DOHH2 (cell line): ENCODE measurements around the gene SLFNL1.

ENCODE experiments used
- H3F3A ChIP-seq: fragments of 200-600 bp; sonication (generic), shearing (Covaris generic); 2 replicates; pipeline ENCODE4 v1.6.0; 2016; ENCODE audit warnings: antibody characterized with exemption, mild to moderate bottlenecking; ENCODE audit not compliant: control insufficient read depth, insufficient read depth
- H3K27ac ChIP-seq: fragments of 200-600 bp; sonication (generic); 2 replicates; pipeline ENCODE4 v1.5.1; 2014; ENCODE audit warnings: low read depth, mild to moderate bottlenecking, low read length, moderate library complexity
- H3K27me3 ChIP-seq: fragments of 200-600 bp; sonication (generic); 2 replicates; pipeline ENCODE4 v1.6.1; 2014; ENCODE audit warnings: mild to moderate bottlenecking, low read length, mixed read lengths; ENCODE audit not compliant: control insufficient read depth
- H3K36me3 ChIP-seq: fragments of 200-600 bp; sonication (generic); 2 replicates; pipeline ENCODE4 v1.6.1; 2014; ENCODE audit warnings: mild to moderate bottlenecking, low read length, moderate library complexity, mixed read lengths; ENCODE audit not compliant: control insufficient read depth
- H3K4me1 ChIP-seq: fragments of 200-600 bp; sonication (generic); 2 replicates; pipeline ENCODE4 v1.6.1; 2014; ENCODE audit warnings: mild to moderate bottlenecking, low read length, mixed read lengths; ENCODE audit not compliant: control insufficient read depth
- H3K4me2 ChIP-seq: fragments of 200-600 bp; sonication (generic); 2 replicates; pipeline ENCODE4 v1.6.0; 2014; ENCODE audit warnings: mild to moderate bottlenecking, low read length, moderate library complexity
- H3K4me3 ChIP-seq: fragments of 200-600 bp; sonication (generic); 2 replicates; pipeline ENCODE4 v1.5.1; 2014; ENCODE audit warnings: mild to moderate bottlenecking, low read length, mixed read lengths
- H3K79me2 ChIP-seq: fragments of 200-600 bp; sonication (generic); 2 replicates; pipeline ENCODE4 v1.6.1; 2014; ENCODE audit warnings: mild to moderate bottlenecking, low read length, mixed read lengths; ENCODE audit not compliant: control insufficient read depth
- H3K9me2 ChIP-seq: fragments of 200-600 bp; sonication (generic); replicated peaks from 2 replicates; pipeline ENCODE4 v1.6.1; 2014; ENCODE audit warnings: mild to moderate bottlenecking, low read length, mixed read lengths; ENCODE audit not compliant: control insufficient read depth
- H3K9me3 ChIP-seq: fragments of 200-600 bp; sonication (generic); 2 replicates; pipeline ENCODE4 v1.6.1; 2014; ENCODE audit warnings: antibody characterized with exemption, low read length, mixed read lengths; ENCODE audit not compliant: control insufficient read depth, insufficient read depth
- H4K20me1 ChIP-seq: fragments of 200-600 bp; sonication (generic); 2 replicates; pipeline ENCODE4 v1.6.0; 2014; ENCODE audit warnings: low read depth, mild to moderate bottlenecking, antibody characterized with exemption, low read length, moderate library complexity; ENCODE audit not compliant: control insufficient read depth, insufficient read depth
- EZH2phosphoT487 ChIP-seq: fragments of 200-600 bp; sonication (generic); IDR thresholded peaks from 2 replicates; pipeline ENCODE4 v1.6.1; 2017; ENCODE audit warnings: borderline replicate concordance, mild to moderate bottlenecking, antibody characterized with exemption, low read length, moderate library complexity, mixed read lengths
- TF ChIP-seq, protein P1 (sequence below): fragments of 200-600 bp; sonication (generic); IDR thresholded peaks from one replicate; pipeline ENCODE4 v1.5.1; 2014; ENCODE audit warnings: antibody characterized with exemption, mild to moderate bottlenecking, low read depth, low read length; ENCODE audit not compliant: poor library complexity, severe bottlenecking

The SLFNL1 gene

DNA sequence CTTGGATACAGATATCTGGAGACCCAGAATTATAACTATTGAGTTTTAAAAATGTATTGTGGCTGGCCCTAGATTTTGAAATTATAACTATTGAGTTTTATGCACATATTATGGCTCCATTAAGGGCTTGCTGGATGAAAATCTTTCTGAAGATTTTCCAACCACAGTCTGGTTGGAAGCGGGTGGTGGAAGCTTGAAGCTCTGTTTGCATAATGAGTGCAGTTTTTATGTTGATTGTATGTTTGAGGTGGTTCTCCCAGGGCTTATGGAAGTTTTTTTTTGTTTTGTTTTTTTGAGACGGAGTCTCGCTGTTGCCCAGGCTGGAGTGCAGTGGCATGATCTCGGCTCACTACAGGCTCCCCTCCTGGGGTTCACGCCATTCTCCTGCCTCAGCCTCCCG is 52.1 kb downstream of the SLFNL1 start:
- no peak for TF ChIP-seq EZH2phosphoT487
- TF ChIP-seq, protein P1, sequence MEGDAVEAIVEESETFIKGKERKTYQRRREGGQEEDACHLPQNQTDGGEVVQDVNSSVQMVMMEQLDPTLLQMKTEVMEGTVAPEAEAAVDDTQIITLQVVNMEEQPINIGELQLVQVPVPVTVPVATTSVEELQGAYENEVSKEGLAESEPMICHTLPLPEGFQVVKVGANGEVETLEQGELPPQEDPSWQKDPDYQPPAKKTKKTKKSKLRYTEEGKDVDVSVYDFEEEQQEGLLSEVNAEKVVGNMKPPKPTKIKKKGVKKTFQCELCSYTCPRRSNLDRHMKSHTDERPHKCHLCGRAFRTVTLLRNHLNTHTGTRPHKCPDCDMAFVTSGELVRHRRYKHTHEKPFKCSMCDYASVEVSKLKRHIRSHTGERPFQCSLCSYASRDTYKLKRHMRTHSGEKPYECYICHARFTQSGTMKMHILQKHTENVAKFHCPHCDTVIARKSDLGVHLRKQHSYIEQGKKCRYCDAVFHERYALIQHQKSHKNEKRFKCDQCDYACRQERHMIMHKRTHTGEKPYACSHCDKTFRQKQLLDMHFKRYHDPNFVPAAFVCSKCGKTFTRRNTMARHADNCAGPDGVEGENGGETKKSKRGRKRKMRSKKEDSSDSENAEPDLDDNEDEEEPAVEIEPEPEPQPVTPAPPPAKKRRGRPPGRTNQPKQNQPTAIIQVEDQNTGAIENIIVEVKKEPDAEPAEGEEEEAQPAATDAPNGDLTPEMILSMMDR: no peak
- Histone ChIP-seq H3K4me3 (no peak overlapping the region), H3K9me3 (no peaks in the 10 kb centered on the region), H3K9me2 (no peaks in the 10 kb centered on the region), H3K79me2 (no peaks in the 10 kb centered on the region), H3K27ac (no peak overlapping the region), H3K27me3 (no peaks in the 10 kb centered on the region), H3K36me3 (no peaks in the 10 kb centered on the region), H3F3A (no peaks in the 10 kb centered on the region), H4K20me1 (no peaks in the 10 kb centered on the region), H3K4me2 (no peak overlapping the region), H3K4me1 (peaks cover 6% of the 10 kb centered on the region)

DNA sequence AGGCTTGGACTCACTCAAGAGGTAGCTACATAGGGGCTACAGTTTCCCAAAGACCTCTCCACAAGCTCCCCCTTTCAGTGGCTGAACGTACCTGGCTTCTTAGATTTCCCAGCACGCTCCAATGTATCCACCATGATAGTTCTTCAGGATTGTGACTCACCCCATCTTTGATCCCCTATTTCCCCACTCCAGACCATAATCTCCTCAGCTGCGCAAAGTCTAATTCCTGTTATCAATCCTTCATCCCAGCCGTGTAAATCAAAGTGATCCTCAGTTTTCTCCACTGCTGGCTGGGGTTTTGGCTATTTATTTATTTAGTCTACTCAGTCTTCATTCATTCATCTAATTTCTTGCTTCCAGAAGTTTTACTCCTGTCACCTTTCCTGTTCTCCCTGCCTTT is 55.1 kb downstream of the SLFNL1 start:
- Histone ChIP-seq H3K27me3 (no peaks in the 10 kb centered on the region), H3K9me3 (no peaks in the 10 kb centered on the region), H3K79me2 (no peaks in the 10 kb centered on the region), H3K36me3 (no peaks in the 10 kb centered on the region), H4K20me1 (no peaks in the 10 kb centered on the region), H3F3A (no peaks in the 10 kb centered on the region), H3K4me1 (peaks cover 6% of the 10 kb centered on the region), H3K4me2 (no peak overlapping the region), H3K9me2 (no peaks in the 10 kb centered on the region), H3K27ac (no peak overlapping the region), H3K4me3 (no peak overlapping the region)
- TF ChIP-seq, protein P1: no peak
- no peak for TF ChIP-seq EZH2phosphoT487
